ENCODE data around the gene TREML2.

Gene TREML2

DNA sequence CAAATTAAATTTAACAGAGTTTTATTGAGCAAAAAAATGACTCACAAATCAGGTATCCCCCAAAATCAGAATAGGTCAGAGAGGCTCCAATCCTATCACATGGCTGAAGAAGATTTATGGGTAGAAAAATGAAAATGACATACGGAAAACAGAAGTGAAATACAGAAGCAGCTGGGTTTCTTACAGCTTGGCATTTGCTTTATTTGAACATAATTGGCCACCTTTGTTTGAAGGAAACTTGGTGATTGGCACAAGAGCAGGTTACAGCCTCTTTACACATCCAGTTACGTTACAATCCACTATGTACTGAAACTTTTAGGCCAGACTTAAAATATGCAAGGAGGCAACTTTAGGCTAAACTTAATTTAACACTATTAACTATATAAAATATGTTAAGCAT, 26.3 kb downstream of the TREML2 start:
- no peak for DNase-seq

DNA sequence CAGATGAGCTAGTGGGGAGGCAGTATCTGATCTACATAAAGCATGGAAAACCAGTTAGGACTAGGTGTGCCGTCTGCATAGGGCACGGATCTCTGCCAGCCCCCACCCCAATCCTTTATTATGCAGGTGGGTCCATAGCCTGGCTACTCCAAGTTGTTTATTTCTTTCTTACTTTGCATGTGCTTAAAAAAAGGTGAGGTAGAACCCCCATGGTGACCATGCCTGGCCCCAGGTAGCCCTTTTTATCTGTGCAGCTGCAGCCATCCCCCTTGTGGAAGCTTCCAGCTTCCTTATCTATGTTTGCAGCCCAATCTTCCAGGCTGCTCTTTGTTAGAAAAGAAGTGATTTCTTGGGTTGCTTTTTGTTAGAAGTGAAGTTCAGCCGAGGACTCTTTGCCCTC, 29.0 kb downstream of the TREML2 start:
- no peak for DNase-seq

- no peak for DNase-seq
These were observed 30.3 kb downstream of the TREML2 start for GRCh38 chr6:41170547-41171160.

- DNase-seq: no peak
These were observed 33.6 kb downstream of the TREML2 start for GRCh38 chr6:41167173-41167963.

DNA sequence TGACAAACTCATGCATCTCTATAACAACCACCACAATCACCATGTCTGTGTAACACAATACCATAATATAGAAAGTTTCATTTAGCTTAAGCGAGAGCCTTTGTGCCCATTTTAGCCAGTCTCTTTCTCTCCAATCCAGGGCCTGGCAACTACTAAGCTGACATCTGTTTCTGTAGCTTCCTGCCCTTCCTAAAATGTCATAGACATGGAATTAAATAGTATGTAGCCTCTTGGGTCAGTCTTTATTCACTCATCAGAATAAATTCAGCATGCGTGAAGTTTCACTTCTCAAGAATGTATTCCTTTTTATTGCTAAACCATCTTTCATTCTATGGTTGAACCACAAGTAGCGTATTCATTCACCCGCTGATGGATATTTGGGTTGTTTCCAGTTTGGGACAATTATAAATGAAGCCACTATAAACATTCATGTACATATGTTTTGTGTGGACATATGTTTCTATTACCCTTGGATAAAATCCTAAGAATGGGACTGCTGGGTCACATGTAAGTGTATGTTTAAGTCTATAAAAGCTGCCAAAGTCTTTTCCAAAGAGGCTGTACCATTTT, 36.3 kb downstream of the TREML2 start:
- no peak for DNase-seq

GRCh38 chr6:41163419-41163717, 37.6 kb downstream of the TREML2 start:
- DNase-seq: no peak

GRCh38 chr6:41162687-41163418, 38.1 kb downstream of the TREML2 start, which contains the start of gene TREM2:
TREM2 (minus strand) TSS chr6:41163116; CDS start chr6:41163082, 34 bp downstream.
- DNase-seq: no peak

DNA sequence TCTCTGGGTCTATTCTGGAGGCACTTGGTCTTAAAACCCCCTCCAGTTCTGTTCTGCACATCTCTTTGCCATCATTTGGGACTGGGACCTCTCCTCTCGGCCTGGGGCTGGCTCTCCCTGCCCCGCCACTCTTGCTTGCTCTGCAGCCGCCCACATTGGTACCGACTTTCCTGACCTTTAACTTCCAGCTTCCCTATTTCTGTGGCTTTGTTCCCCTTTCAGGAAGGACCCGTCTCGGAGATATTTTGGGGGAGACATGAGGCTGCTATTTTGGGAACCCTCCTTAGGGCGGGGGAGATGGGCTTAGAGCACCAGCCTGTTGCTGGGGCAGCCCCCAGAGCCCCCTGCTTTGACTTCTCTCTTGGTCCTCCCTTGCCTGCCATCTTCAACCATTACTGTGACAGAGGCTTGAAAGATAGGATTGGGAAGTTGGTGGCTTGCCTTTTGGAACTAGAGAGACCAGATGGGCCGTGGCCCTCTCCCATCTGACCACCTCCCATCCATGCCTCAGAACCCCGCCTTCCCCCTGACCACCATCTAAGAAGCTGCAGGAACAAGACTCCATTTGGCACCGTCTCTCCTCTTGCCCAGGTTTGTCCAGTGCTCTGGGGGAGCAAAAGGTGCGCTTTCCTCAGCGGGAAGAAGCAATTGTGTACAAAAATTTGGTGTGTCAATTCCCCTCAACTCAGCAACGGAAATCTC, 38.9 kb downstream of the TREML2 start:
- DNase-seq: no peak

- no peak for DNase-seq
These were observed 39.6 kb downstream of the TREML2 start for GRCh38 chr6:41161380-41161779.

- DNase-seq: no peak
These were observed 40.0 kb downstream of the TREML2 start for GRCh38 chr6:41160933-41161332.

GRCh38 chr6:41159415-41160082, 41.4 kb downstream of the TREML2 start:
- DNase-seq: no peak

DNA sequence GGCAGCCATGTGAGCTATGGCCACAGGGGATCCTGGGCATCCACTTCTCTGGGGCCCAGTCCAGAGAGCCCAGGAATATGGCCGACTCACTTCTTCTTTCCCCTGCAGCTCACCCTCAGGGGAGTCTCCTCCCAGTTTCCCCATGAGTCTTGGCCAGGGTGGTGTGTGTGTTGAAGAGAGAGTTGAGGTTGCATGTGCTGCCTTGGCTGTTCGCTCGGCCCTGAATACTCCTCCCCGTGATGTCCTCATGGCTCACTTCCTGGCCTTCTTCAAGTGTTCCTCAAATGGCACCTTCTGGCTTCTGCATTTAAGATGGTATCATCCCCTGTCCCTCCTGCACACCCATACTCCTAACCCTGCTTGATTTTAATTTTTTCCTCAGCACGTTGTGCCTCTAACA, 43.6 kb downstream of the TREML2 start:
- no peak for DNase-seq

DNA sequence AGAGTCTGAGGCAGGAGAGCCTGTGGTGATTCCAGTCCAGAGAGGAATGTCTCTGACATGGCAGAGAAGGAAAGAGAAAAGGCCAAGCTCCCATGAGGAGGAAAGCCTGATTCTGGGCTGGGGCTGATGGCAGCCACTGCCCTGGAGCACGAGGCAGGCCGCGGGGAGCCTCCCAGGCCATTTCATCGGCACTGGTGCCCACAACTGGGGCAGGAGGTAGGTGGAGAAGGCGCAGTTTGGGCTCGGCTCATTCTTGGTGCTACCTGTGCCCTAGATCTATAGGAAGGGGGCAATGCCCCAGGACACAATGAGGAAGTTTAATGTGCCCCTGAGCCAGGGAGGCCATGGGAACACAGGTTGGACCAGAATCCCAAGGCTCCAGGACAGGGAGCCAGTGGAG, 44.2 kb downstream of the TREML2 start:
- DNase-seq: no peak

DNA sequence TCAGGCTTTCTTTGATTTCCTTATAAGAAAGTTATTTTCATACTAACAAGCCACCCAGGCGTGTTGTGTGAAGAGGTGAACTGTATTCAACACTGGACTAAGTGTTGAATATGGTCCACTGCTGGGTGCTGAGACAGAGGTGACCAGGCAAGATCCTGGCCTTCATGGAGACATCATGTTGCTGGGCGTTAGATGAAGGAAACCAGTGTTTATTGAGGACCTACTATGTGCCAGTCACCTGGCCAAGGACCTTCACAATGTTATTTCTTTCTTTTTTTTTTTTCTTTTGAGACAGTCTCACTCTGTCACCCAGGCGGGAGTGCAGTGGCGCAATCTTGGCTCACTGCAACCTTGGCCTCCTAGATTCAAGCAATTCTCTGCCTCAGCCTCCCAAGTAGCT, 44.9 kb downstream of the TREML2 start:
- no peak for DNase-seq

- DNase-seq: no peak
These were observed 45.7 kb downstream of the TREML2 start for GRCh38 chr6:41155132-41155805.

GRCh38 chr6:41153992-41154625, 46.8 kb downstream of the TREML2 start, which contains the start of gene TREML1:
TREML1 (minus strand) TSS chr6:41154347; CDS start chr6:41154288, 59 bp downstream.
- no peak for DNase-seq

DNA sequence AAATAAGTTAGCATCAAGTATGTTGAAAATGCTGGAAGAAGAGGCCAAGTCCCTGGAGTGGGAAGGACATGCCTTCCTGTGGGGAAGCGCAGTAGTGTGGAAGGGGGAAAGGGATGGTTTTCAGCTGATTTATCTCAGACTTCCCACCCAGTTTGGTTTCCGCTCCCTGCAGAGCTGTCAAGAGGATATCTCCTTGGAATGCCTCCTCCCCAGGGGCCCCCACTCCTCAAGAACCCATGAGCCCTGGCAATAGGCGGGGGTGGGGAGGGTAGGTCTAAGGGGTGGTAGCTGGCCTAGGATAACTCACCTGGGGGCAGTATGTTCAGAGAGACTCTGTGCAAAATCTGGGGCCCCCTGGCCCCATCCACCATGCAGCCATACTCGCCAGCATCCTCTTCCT, 47.5 kb downstream of the TREML2 start:
- no peak for DNase-seq

- no peak for DNase-seq
These were observed 50.3 kb downstream of the TREML2 start for GRCh38 chr6:41150671-41151070.

DNA sequence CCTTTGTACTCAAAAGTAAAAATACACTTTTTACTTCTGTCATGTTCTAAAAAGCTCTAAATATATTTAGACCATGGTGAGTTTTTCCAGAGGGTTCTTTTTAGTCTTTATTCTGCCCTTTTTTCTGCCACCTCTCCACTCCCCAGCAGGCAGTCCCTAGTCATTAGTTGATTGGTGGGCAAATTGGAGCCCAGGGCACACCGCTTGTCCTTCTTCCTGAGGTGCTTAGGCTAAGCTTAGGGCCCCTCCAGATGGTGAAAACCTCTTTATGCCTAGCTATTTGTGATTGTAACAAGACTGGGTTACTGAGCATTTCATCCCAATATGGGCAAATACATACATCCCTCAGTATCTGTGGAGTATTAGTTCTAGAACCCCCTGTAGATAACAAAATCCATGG, 53.0 kb downstream of the TREML2 start:
- no peak for DNase-seq

Data from T1000 (cell line).